Measurements from ENCODE around the gene PRSS21.

Gene PRSS21

DNA sequence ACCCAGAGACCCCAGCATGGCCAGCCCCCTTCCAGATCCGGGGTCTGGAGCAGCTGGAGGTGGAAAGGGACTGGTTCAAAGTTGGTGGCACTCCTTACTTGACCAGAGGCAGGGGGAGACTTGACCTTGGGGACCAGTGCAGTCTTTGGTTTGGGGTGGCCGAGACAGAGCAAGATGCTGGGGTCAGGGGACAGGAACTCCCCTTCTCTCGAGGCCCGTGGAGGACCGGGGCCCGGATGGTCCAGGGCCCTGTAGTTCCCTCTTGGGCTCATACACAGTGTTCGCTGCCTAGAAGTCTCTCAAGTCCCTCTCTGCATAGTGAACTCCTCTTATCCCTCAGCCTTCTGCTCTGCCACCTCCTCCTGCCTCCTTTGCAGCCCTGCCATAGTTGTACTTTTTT lies 29.1 kb upstream of the PRSS21 start:
- TF ChIP-seq, protein P1, sequence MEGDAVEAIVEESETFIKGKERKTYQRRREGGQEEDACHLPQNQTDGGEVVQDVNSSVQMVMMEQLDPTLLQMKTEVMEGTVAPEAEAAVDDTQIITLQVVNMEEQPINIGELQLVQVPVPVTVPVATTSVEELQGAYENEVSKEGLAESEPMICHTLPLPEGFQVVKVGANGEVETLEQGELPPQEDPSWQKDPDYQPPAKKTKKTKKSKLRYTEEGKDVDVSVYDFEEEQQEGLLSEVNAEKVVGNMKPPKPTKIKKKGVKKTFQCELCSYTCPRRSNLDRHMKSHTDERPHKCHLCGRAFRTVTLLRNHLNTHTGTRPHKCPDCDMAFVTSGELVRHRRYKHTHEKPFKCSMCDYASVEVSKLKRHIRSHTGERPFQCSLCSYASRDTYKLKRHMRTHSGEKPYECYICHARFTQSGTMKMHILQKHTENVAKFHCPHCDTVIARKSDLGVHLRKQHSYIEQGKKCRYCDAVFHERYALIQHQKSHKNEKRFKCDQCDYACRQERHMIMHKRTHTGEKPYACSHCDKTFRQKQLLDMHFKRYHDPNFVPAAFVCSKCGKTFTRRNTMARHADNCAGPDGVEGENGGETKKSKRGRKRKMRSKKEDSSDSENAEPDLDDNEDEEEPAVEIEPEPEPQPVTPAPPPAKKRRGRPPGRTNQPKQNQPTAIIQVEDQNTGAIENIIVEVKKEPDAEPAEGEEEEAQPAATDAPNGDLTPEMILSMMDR (IDR thresholded peaks at IDR 0.05; ENCODE audit: low read depth, low read length, missing control alignments), result no peak
- peaks cover 47% of the 10 kb centered on the region for H3K27me3 ChIP-seq (replicated peaks)
- no peak overlapping the region for H3K4me3 ChIP-seq (ENCODE audit: low read depth, low read length)
- in situ Hi-C loops (cut with HindIII; ENCODE audit: low pct_ligation_motif_present, low sequenced_read_pairs), result no loop called here
- no peak overlapping the region for H3K27ac ChIP-seq
- DNase-seq, result no peak
- no peaks in the 10 kb centered on the region for H3K36me3 ChIP-seq (replicated peaks)

DNA sequence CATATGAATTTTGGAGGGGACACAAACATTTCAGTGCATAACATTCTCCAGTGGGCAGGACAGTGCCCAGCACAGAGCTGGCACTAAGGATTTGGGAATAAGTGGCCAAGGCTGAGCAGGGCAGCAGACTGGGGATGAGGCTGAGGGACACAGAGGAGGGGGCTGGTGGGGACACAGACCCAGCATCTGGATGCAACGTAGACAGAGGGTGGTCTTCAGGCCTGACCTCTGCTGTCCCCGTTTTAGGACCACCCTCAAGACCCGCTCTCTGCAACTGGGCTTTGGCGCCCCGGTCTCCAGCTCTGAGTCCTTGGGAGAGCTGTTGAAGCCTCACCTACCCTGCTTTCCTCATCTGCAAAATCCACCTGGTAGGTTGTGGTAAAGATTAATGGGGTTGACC lies 26.4 kb upstream of the PRSS21 start:
- in situ Hi-C loops (cut with HindIII; ENCODE audit: low pct_ligation_motif_present, low sequenced_read_pairs), result no loop called here
- TF ChIP-seq, protein P1 (IDR thresholded peaks at IDR 0.05; ENCODE audit: low read depth, low read length, missing control alignments), result no peak
- Histone ChIP-seq H3K27me3 (replicated peaks) (peaks cover 36% of the 10 kb centered on the region), H3K4me3 (ENCODE audit: low read depth, low read length) (no peak overlapping the region), H3K27ac (no peak overlapping the region), H3K36me3 (replicated peaks) (no peaks in the 10 kb centered on the region)
- DNase-seq, result no peak

GRCh38 chr16:2791174-2791573 lies 25.9 kb upstream of the PRSS21 start:
- in situ Hi-C loops (cut with HindIII; ENCODE audit: low pct_ligation_motif_present, low sequenced_read_pairs), result no loop called here
- Histone ChIP-seq H3K27me3 (replicated peaks) (peaks cover 31% of the 10 kb centered on the region), H3K27ac (no peak overlapping the region), H3K36me3 (replicated peaks) (no peaks in the 10 kb centered on the region), H3K4me3 (ENCODE audit: low read depth, low read length) (no peak overlapping the region)
- no peak for DNase-seq
- TF ChIP-seq, protein P1 (IDR thresholded peaks at IDR 0.05; ENCODE audit: low read depth, low read length, missing control alignments), result no peak

DNA sequence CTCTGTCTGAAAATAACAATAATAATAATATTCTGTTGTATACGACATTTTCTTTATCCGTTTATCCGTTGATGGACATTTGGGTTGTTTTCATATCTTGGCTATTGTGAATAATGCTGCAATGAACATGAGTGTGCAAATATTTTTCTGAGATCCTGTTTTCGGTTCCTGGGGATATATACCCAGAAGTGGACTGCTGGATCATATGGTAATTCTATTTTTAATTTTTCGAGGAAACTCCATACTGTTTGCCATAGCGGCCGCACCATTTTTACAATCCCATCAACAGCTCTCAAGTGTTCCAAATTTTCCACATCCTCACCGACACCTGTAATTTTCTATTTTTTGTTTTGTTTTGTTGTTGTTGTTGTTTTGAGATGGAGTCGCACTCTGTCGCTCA lies 24.1 kb upstream of the PRSS21 start:
- Histone ChIP-seq H3K27ac (no peak overlapping the region), H3K27me3 (replicated peaks) (peaks cover 22% of the 10 kb centered on the region), H3K36me3 (replicated peaks) (no peaks in the 10 kb centered on the region), H3K4me3 (ENCODE audit: low read depth, low read length) (no peak overlapping the region)
- no peak for DNase-seq
- in situ Hi-C loops (cut with HindIII; ENCODE audit: low pct_ligation_motif_present, low sequenced_read_pairs), result no loop called here
- TF ChIP-seq, protein P1 (IDR thresholded peaks at IDR 0.05; ENCODE audit: low read depth, low read length, missing control alignments), result no peak

- Histone ChIP-seq H3K27me3 (replicated peaks) (peaks cover 7% of the 10 kb centered on the region), H3K27ac (no peak overlapping the region), H3K4me3 (ENCODE audit: low read depth, low read length) (no peak overlapping the region), H3K36me3 (replicated peaks) (no peaks in the 10 kb centered on the region)
- TF ChIP-seq, protein P1 (IDR thresholded peaks at IDR 0.05; ENCODE audit: low read depth, low read length, missing control alignments), result no peak
- in situ Hi-C loops (cut with HindIII; ENCODE audit: low pct_ligation_motif_present, low sequenced_read_pairs), result no loop called here
- no peak for DNase-seq
Observed at GRCh38 chr16:2795395-2796143, 21.5 kb upstream of the PRSS21 start.

- in situ Hi-C loops (cut with HindIII; ENCODE audit: low pct_ligation_motif_present, low sequenced_read_pairs), result no loop called here
- no peak overlapping the region for H3K27ac ChIP-seq
- no peak for DNase-seq
Observed at GRCh38 chr16:2798723-2799204, 18.3 kb upstream of the PRSS21 start.

More at GRCh38 chr16:2798723-2799204, 18.3 kb upstream of the PRSS21 start:
- H3K4me3 ChIP-seq (ENCODE audit: low read depth, low read length), result no peak overlapping the region
- H3K27me3 ChIP-seq (replicated peaks), result no peaks in the 10 kb centered on the region
- TF ChIP-seq, protein P1 (IDR thresholded peaks at IDR 0.05; ENCODE audit: low read depth, low read length, missing control alignments), result no peak
- H3K36me3 ChIP-seq (replicated peaks), result no peaks in the 10 kb centered on the region

All from brain microvascular endothelial cell (primary cell).